Measurements from ENCODE around the gene ACSS3. TPM values are rescaled to one million over a fixed set of nuclear protein-coding genes. Genes with fewer than 3 reads are reported as not detected.
"Not testable (repeated sequence)": the region's sequence is repeated elsewhere in the genome, so short reads cannot be mapped to it uniquely, and the experiment has no call there.

Gene ACSS3
- total RNA-seq, 1 experiment from 2014 or later = not detected

DNA sequence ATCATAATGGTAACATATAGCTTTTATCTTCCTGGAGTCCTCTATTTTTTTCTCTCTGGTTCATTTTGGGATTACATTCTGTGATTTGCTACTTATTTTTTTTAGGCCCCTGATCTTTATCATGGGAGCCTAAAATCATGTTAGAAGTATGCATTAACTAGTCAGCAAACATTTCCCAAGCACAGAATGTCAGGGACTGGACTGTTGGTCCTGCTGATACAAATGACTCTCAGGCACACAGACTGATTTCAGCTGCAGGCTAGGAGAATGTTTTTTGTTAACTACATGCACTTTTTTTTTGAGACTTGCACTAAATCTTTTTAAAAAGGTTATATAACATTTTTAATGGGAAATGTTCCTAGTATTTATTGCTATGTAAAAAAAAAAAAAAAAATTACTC lies 131.1 kb downstream of the ACSS3 start:
- no peak overlapping the region for H3K27ac ChIP-seq (ENCODE audit: low read length)
- no peak overlapping the region for H2AFZ ChIP-seq (ENCODE audit: low read length)

DNA sequence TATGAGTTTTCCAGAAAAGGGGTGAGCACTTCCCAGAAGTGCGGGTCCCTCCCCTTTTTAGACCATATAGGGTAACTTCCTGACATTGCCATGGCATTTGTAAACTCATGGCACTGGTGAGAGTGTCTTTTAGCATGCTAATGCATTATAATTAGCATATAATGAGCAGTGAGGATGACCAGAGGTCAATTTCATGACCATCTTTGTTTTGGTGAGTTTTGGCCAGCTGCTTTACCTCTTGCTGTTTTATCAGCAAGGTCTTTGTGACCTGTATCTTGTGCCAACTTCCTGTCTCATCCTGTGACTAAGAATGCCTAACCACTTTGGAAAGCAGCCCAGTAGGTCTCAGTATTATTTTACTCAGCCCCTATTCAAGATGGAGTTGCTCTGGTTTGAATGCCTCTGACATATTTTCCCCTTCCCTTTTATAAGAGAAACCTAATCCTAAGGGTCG lies 131.9 kb downstream of the ACSS3 start:
- not testable (repeated sequence) for H3K4me1 ChIP-seq (ENCODE audit: low read length); H3K36me3 ChIP-seq (ENCODE audit: insufficient read depth, low read length); DNase-seq; H3K79me2 ChIP-seq (ENCODE audit: low read length); H3K9ac ChIP-seq (ENCODE audit: low read length); H3K4me2 ChIP-seq (ENCODE audit: low read depth, low read length, poor library complexity, severe bottlenecking); H3K9me3 ChIP-seq (ENCODE audit: low read length); H3K27ac ChIP-seq (ENCODE audit: low read length); H2AFZ ChIP-seq (ENCODE audit: low read length); H3K9me2 ChIP-seq (replicated peaks; ENCODE audit: insufficient read depth, low read length); H3K27me3 ChIP-seq (ENCODE audit: low read length); H3K4me3 ChIP-seq (ENCODE audit: low read length); H4K20me1 ChIP-seq (ENCODE audit: insufficient read depth, low read depth, low read length)

More for the DNA sequence above, 131.1 kb downstream of the ACSS3 start:
- no peak overlapping the region for H3K4me2 ChIP-seq (ENCODE audit: low read depth, low read length, poor library complexity, severe bottlenecking)
- no peaks in the 10 kb centered on the region for H3K9me3 ChIP-seq (ENCODE audit: low read length)
- H4K20me1 ChIP-seq (ENCODE audit: insufficient read depth, low read depth, low read length) = no peaks in the 10 kb centered on the region
- H3K4me3 ChIP-seq (ENCODE audit: low read length) = no peak overlapping the region
- no peaks in the 10 kb centered on the region for H3K9me2 ChIP-seq (replicated peaks; ENCODE audit: insufficient read depth, low read length)
- H3K36me3 ChIP-seq (ENCODE audit: insufficient read depth, low read length) = no peaks in the 10 kb centered on the region
- no peak overlapping the region for H3K9ac ChIP-seq (ENCODE audit: low read length)
- no peaks in the 10 kb centered on the region for H3K4me1 ChIP-seq (ENCODE audit: low read length)
- DNase-seq = no peak
- H3K79me2 ChIP-seq (ENCODE audit: low read length) = no peaks in the 10 kb centered on the region
- no peaks in the 10 kb centered on the region for H3K27me3 ChIP-seq (ENCODE audit: low read length)

DNA sequence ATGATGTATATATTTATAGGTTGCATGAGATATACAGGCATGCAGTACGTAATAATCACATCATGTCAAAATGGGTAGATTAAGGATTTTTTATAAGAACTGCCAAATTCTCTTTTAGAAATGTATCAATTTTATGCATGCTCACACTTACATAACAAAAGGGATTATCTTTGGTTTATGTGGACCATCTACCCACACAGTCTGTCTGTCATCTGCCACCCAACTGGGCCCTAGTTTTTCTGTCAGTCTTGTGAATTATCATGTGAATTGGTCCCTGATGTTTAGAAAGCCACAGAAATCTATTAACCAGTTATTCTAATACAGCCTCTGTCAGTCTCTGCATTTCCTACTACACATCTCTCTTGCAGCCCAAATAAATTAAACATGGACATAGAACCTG lies 133.4 kb downstream of the ACSS3 start:
- no peaks in the 10 kb centered on the region for H3K36me3 ChIP-seq (ENCODE audit: insufficient read depth, low read length)
- no peak overlapping the region for H3K4me3 ChIP-seq (ENCODE audit: low read length)
- no peaks in the 10 kb centered on the region for H3K4me1 ChIP-seq (ENCODE audit: low read length)

DNA sequence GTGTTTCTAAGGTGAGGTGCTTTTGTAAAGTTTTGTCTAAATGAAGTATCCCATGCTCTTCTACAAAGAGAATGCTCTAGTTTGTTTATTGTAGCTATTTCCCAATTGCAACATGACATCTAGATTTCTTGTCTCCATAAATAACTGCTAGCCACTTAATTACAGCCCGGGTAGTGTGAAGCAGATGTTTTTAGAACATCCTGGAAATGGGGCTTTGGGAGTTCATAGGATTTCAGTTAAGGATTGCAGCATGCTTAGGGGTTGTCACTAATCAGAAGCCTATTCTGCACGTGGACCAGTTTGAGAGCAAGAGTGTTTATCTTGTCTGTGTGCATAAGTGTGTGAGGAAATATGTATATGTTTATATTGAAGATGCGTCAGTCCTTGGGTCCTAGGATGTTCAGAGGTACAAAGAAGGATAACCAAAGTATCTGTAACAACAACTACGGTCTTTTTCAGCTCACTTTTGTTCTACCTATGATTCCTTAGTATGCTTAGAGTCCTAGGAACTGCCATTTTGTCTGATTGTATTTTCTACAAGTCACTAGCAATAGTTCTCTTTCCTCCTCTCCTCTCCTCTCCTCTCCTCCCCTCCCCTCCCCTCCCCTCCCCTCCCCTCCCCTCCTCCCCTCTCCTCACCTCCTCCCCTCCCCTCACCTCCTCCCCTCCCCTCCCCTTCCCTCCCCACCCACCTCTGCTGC lies 135.3 kb downstream of the ACSS3 start:
- Histone ChIP-seq H2AFZ (ENCODE audit: low read length) (no peak overlapping the region), H4K20me1 (ENCODE audit: insufficient read depth, low read depth, low read length) (no peaks in the 10 kb centered on the region), H3K4me1 (ENCODE audit: low read length) (no peaks in the 10 kb centered on the region), H3K27me3 (ENCODE audit: low read length) (no peaks in the 10 kb centered on the region), H3K9me2 (replicated peaks; ENCODE audit: insufficient read depth, low read length) (no peaks in the 10 kb centered on the region), H3K9me3 (ENCODE audit: low read length) (no peaks in the 10 kb centered on the region), H3K27ac (ENCODE audit: low read length) (no peak overlapping the region), H3K4me3 (ENCODE audit: low read length) (no peak overlapping the region), H3K9ac (ENCODE audit: low read length) (no peak overlapping the region), H3K79me2 (ENCODE audit: low read length) (no peaks in the 10 kb centered on the region), H3K4me2 (ENCODE audit: low read depth, low read length, poor library complexity, severe bottlenecking) (no peak overlapping the region), H3K36me3 (ENCODE audit: insufficient read depth, low read length) (no peaks in the 10 kb centered on the region)
- DNase-seq = no peak

More for the DNA sequence above, 133.4 kb downstream of the ACSS3 start:
- H3K9me3 ChIP-seq (ENCODE audit: low read length) = no peaks in the 10 kb centered on the region
- no peaks in the 10 kb centered on the region for H3K79me2 ChIP-seq (ENCODE audit: low read length)
- DNase-seq = no peak
- H3K27ac ChIP-seq (ENCODE audit: low read length) = no peak overlapping the region
- no peaks in the 10 kb centered on the region for H4K20me1 ChIP-seq (ENCODE audit: insufficient read depth, low read depth, low read length)
- no peak overlapping the region for H3K9ac ChIP-seq (ENCODE audit: low read length)
- H3K9me2 ChIP-seq (replicated peaks; ENCODE audit: insufficient read depth, low read length) = no peaks in the 10 kb centered on the region
- no peak overlapping the region for H3K4me2 ChIP-seq (ENCODE audit: low read depth, low read length, poor library complexity, severe bottlenecking)
- no peaks in the 10 kb centered on the region for H3K27me3 ChIP-seq (ENCODE audit: low read length)
- no peak overlapping the region for H2AFZ ChIP-seq (ENCODE audit: low read length)

DNA sequence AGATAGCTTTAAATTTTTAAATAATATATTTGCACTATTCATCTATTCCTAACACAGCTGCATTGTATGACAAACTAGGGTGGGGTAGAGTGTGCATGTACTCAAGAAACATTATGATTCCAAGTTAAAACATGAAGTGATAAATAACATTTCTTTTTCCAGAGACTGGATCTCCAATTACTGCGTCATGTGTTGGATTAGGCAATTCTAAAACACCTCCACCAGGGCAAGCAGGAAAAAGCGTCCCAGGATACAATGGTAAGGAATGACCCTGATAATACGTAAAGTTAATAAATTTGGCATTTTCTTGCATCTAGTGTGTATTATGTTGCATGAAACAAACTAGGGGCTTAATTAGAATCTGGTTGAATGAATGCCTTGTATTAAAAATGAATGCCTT lies 138.9 kb downstream of the ACSS3 start:
- no peaks in the 10 kb centered on the region for H3K9me2 ChIP-seq (replicated peaks; ENCODE audit: insufficient read depth, low read length)
- no peak overlapping the region for H3K9ac ChIP-seq (ENCODE audit: low read length)
- no peak overlapping the region for H3K4me3 ChIP-seq (ENCODE audit: low read length)
- H3K9me3 ChIP-seq (ENCODE audit: low read length) = no peaks in the 10 kb centered on the region
- H3K4me1 ChIP-seq (ENCODE audit: low read length) = no peaks in the 10 kb centered on the region
- H3K27ac ChIP-seq (ENCODE audit: low read length) = no peak overlapping the region
- no peaks in the 10 kb centered on the region for H4K20me1 ChIP-seq (ENCODE audit: insufficient read depth, low read depth, low read length)
- DNase-seq = no peak
- H3K79me2 ChIP-seq (ENCODE audit: low read length) = no peaks in the 10 kb centered on the region
- no peaks in the 10 kb centered on the region for H3K27me3 ChIP-seq (ENCODE audit: low read length)
- no peak overlapping the region for H2AFZ ChIP-seq (ENCODE audit: low read length)
- H3K4me2 ChIP-seq (ENCODE audit: low read depth, low read length, poor library complexity, severe bottlenecking) = no peak overlapping the region
- H3K36me3 ChIP-seq (ENCODE audit: insufficient read depth, low read length) = no peaks in the 10 kb centered on the region

DNA sequence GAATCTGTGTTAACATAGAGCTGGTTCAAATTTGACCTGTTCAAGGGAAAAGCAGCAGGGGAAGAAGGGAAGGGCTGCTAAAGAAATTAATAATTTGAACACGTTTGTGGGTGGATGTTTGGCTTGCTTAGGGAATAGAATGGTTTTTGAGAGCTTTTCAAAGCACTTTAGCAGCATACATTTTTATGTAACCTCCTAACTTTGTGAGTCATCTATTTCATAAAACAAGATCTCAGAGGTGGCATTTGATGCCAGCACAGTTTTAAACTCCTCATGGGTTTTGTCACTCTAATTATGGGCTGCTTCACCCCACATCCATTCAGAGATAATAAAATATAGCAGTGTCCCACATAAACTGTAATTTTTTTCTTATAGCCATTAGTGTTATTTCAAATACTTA lies 143.8 kb downstream of the ACSS3 start:
- Histone ChIP-seq H3K4me3 (ENCODE audit: low read length) (no peak overlapping the region), H3K27me3 (ENCODE audit: low read length) (no peaks in the 10 kb centered on the region), H4K20me1 (ENCODE audit: insufficient read depth, low read depth, low read length) (no peaks in the 10 kb centered on the region), H3K36me3 (ENCODE audit: insufficient read depth, low read length) (no peaks in the 10 kb centered on the region), H3K27ac (ENCODE audit: low read length) (no peak overlapping the region), H3K9me2 (replicated peaks; ENCODE audit: insufficient read depth, low read length) (no peaks in the 10 kb centered on the region), H3K4me1 (ENCODE audit: low read length) (no peaks in the 10 kb centered on the region), H3K9me3 (ENCODE audit: low read length) (no peaks in the 10 kb centered on the region), H2AFZ (ENCODE audit: low read length) (no peak overlapping the region), H3K79me2 (ENCODE audit: low read length) (no peaks in the 10 kb centered on the region), H3K4me2 (ENCODE audit: low read depth, low read length, poor library complexity, severe bottlenecking) (no peak overlapping the region), H3K9ac (ENCODE audit: low read length) (no peak overlapping the region)
- DNase-seq = no peak

DNA sequence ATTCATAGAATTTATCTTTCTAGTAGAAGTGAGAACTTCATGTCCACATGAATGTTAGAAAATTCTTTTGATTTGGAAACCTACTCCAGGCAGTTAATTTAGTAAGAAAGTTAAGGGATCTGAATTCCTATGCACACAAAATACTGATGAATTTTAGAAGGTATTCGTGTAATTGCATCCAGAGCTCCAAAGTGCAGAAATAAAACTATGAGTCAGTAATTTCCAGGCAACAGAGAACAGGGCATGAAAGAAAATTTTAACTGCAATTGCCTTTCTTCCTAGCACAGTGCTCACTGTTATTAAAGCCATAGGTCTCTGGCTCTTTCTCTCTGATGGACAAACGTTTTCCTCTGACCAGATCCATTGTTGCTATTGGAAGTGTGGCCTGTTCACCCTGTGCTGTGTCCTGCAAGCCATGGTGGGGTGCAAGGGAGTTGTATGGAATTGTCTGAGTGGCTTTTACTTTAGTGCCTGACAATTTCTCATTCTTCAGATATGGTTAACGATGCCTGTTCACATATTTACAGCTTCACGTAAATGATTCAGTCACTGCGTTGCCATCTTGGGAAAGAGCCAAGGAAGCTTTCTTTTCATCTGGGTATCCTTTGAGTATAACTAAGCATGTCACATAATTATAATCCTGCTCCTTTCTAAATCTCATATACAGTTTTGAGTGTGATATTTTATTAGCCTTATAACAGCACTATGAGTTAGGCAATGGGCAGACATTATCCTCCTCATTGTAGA lies 145.1 kb downstream of the ACSS3 start:
- Histone ChIP-seq H3K79me2 (ENCODE audit: low read length) (no peaks in the 10 kb centered on the region), H3K27me3 (ENCODE audit: low read length) (no peaks in the 10 kb centered on the region), H3K9me2 (replicated peaks; ENCODE audit: insufficient read depth, low read length) (no peaks in the 10 kb centered on the region), H3K4me3 (ENCODE audit: low read length) (no peak overlapping the region), H3K4me2 (ENCODE audit: low read depth, low read length, poor library complexity, severe bottlenecking) (no peak overlapping the region), H3K27ac (ENCODE audit: low read length) (no peak overlapping the region), H3K4me1 (ENCODE audit: low read length) (no peaks in the 10 kb centered on the region), H3K9ac (ENCODE audit: low read length) (no peak overlapping the region), H4K20me1 (ENCODE audit: insufficient read depth, low read depth, low read length) (no peaks in the 10 kb centered on the region), H3K9me3 (ENCODE audit: low read length) (no peaks in the 10 kb centered on the region), H3K36me3 (ENCODE audit: insufficient read depth, low read length) (no peaks in the 10 kb centered on the region), H2AFZ (ENCODE audit: low read length) (no peak overlapping the region)
- DNase-seq = no peak

DNA sequence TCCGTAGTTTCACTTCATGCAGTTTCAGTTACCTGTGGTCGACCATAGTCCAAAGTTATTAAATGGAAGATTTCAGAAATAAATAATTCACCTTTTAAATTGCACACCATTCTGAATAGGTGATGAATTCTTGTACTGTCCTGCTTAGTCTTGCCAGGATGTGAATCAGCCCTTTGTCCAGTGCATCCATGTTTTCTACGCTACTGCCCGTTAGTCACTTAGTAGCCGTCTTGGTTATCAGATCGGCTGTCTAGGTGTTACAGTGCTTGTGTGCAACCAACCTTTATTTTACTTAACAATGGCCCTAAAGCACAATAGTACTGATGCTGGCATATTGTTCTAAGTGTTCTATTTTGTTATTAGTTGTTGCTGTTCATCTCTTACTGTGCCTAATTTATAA lies 146.7 kb downstream of the ACSS3 start:
- DNase-seq = no peak
- Histone ChIP-seq H3K4me3 (ENCODE audit: low read length) (no peak overlapping the region), H4K20me1 (ENCODE audit: insufficient read depth, low read depth, low read length) (no peaks in the 10 kb centered on the region), H3K9me3 (ENCODE audit: low read length) (no peaks in the 10 kb centered on the region), H3K4me1 (ENCODE audit: low read length) (no peaks in the 10 kb centered on the region), H3K79me2 (ENCODE audit: low read length) (no peaks in the 10 kb centered on the region), H2AFZ (ENCODE audit: low read length) (no peak overlapping the region), H3K27ac (ENCODE audit: low read length) (no peak overlapping the region), H3K27me3 (ENCODE audit: low read length) (no peaks in the 10 kb centered on the region), H3K9ac (ENCODE audit: low read length) (no peak overlapping the region), H3K4me2 (ENCODE audit: low read depth, low read length, poor library complexity, severe bottlenecking) (no peak overlapping the region), H3K9me2 (replicated peaks; ENCODE audit: insufficient read depth, low read length) (no peaks in the 10 kb centered on the region), H3K36me3 (ENCODE audit: insufficient read depth, low read length) (no peaks in the 10 kb centered on the region)
